NB4 (cell line): Measurements from ENCODE around the gene SRSF4.

Source experiments
- MYC ChIP-seq: IDR thresholded peaks from 2 replicates; pipeline ENCODE4 v1.6.1; 2011; ENCODE audit warnings: low read depth, low read length
- POLR2A ChIP-seq: IDR thresholded peaks from 2 replicates; pipeline ENCODE4 v1.6.1; 2011; ENCODE audit warnings: mild to moderate bottlenecking; ENCODE audit not compliant: insufficient read length; ENCODE audit errors: extremely low read depth
- TF ChIP-seq, protein P1 (sequence below): IDR thresholded peaks from one replicate; pipeline ENCODE4 v1.5.1; 2012; ENCODE audit warnings: low read depth, low read length
- TF ChIP-seq, protein P2 (sequence below): IDR thresholded peaks from 2 replicates; pipeline ENCODE4 v1.6.1; 2011; ENCODE audit warnings: low read depth, low read length

DNA sequence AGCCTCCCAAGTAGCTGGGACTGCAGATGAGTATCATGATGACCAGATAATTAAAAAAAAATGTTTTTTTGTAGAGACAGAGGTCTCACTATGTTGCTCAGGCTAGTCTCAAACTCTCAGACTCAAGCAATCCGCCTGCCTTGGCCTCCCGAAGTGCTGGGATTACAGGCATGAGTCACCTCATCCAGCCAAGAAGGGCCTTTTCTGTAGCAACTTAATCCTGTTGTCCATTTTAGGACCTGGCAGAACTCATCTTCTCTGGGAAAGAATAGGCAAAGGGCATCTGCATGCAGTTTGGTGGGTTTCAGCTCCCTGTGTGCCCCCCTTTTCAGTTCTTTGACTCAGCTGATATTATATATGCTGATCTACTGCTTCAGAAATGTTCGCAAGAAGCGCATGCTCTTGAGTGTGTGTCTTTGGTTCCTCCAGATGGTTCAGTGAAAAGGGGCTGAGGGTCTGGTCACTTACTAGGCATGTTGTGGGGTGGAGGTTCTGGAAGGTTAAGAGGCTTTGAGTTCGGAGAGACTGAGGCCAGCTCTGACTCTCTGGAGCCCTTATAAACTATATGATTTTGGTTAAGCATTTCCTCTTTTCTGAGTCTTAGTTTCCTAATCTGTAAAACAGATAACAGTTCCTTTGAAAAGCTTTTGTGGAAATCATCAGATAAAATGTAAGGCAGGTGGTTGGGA, 19.4 kb upstream of the SRSF4 start:
- TF ChIP-seq POLR2A = no peak
- TF ChIP-seq, protein P1, sequence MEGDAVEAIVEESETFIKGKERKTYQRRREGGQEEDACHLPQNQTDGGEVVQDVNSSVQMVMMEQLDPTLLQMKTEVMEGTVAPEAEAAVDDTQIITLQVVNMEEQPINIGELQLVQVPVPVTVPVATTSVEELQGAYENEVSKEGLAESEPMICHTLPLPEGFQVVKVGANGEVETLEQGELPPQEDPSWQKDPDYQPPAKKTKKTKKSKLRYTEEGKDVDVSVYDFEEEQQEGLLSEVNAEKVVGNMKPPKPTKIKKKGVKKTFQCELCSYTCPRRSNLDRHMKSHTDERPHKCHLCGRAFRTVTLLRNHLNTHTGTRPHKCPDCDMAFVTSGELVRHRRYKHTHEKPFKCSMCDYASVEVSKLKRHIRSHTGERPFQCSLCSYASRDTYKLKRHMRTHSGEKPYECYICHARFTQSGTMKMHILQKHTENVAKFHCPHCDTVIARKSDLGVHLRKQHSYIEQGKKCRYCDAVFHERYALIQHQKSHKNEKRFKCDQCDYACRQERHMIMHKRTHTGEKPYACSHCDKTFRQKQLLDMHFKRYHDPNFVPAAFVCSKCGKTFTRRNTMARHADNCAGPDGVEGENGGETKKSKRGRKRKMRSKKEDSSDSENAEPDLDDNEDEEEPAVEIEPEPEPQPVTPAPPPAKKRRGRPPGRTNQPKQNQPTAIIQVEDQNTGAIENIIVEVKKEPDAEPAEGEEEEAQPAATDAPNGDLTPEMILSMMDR = no peak
- TF ChIP-seq, protein P2, sequence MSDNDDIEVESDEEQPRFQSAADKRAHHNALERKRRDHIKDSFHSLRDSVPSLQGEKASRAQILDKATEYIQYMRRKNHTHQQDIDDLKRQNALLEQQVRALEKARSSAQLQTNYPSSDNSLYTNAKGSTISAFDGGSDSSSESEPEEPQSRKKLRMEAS = no peak
- TF ChIP-seq MYC = no peak
